HG03045 (cell line): ENCODE data around the gene SPRR2F.

ENCODE experiments used
- ATAC-seq: cut with Tn5 transposase; IDR thresholded peaks from one replicate; pipeline ENCODE4 v1.9.1; 2021; ENCODE audit warnings: mild to moderate bottlenecking, moderate library complexity; ENCODE audit not compliant: unreplicated experiment

SPRR2F gene

DNA sequence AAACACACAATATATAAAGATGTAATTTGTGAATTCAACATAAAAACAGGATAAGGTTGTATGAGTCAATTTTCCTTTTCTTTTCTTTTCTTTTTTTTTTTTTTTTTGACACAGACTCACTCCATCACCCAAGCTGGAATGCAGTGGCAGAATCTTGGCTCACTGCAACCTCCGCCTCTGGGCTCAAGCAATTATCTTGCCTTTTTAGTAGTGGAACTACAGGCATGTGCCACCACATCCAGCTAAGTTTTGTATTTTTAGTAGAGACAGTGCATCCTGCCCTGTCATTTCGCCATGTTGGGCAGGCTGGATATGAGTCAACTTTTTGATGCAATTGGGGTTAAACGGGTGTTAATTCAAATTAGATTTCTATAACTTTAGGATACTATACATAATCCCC, 31.6 kb downstream of the SPRR2F start:
- ATAC-seq, result no peak

DNA sequence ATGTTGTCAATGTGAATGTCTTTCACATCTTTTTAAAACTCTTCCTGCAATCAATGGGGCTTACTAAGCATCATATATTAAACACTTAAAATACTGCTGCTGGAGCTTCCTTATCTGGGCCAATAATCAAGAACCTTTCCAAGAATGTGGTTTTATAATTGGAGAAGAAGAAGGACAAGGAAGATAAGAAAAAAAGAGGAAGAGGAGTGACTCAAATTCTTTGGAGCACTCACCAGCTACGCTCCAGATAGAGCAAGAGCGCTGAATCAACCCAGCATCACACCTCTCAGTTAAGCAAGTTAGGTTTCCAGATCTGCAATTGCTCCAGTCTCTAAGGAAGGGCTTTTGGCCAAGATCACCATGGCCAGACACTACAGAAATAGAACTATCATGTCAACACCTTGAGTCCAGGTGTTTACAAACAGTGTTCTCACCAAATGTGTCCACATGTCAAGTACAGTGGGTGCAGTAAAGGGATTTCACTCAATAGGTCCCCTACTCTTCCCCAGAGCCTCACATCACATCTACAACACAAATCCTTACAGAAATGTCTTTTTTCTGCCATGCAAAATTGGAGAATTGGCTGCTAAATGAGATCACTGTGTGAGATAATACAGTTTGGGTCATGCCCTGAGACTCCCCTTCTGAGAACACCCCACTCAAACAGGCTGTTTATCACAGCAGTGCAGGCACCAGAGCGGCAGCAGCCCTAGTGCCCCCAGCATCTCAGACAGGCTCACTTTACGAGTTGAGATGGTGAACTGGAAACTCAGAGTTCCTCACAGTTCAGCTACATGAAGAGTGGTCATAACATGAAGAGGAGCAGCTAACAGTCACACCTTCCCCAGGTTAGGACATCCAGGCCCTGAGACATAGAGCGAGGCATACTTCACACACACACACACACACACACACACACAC, 40.2 kb downstream of the SPRR2F start:
- ATAC-seq, result no peak

DNA sequence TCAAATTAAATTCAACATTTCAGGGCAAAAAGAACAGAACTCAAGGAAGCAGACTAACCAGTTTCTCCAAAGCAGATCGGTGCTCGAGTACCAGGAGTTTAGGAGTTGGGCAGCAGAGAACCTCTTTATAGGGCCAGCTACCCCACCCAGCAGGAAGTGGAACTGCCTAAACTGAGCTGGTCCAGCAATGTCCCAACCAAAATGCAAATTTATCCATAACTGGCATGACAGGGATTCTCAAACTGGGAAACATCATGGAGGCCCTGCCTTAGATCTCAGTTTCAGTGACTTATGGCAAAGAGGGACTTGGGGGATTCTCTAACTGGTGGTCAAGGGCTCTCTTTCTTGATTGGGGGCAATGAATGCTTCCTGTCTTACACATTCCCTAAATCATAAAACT, 41.8 kb downstream of the SPRR2F start, which contains the start of gene SPRR2B:
TSS of gene SPRR2B (minus strand) at position 101 of the 400 bp plus-strand sequence. CDS start 772 bp downstream, outside the sequence.
- ATAC-seq, result no peak

DNA sequence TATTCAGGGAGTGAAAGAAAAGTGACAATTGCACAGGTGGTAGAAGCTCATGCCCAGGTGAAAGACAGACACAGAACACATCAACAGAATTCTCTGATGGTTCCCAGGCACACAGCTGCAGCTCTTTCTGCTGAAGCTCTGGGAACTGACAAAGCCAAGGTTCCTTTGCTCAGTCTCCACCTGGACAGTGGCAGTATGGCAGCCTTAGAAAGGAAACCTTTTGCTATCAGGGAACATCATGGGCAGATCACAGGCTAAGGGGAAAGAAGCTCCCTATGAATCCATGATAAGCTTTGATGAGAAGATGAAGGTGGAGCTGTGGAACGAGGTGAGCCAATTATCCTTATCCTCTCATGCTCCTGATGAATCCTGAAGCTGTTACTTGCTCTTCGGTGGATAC, 43.1 kb downstream of the SPRR2F start:
- ATAC-seq, result no peak
